ENCODE results near the gene OLFML2A.
A peak's percentile ranks its signal among the peaks of the same experiment; 100 is the strongest.

The OLFML2A gene

DNA sequence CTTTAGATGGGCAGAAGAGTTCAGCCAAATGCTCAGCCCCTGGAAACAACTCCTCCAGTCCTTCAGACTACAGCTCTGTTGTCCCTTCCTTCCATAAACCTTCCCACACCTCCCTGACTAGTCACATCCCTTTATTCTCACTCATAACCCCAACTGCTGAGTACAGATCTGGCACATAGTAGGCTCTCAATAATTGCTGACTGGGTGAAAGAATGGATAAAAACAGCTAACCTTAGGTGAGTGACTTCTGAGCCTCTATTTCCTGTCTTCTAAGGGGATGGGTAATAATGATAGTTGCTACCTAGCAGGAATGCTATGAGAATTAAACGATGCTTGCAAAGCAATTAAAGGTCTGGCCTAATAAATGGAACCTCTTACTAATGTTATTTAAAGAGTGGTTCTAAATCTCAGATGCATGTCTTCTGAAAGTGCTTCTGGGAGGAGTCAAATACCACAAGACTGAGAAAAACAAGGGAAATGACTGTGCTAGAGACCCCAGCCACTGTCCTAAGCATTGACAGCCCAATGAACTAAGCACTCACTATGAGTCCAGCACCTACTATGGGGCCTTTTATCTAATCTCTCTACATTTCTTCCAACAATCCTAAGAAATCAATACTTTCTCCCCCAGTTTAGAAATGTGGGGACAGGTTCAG is 3.3 kb upstream of the OLFML2A start:
- TF ChIP-seq, protein P1, sequence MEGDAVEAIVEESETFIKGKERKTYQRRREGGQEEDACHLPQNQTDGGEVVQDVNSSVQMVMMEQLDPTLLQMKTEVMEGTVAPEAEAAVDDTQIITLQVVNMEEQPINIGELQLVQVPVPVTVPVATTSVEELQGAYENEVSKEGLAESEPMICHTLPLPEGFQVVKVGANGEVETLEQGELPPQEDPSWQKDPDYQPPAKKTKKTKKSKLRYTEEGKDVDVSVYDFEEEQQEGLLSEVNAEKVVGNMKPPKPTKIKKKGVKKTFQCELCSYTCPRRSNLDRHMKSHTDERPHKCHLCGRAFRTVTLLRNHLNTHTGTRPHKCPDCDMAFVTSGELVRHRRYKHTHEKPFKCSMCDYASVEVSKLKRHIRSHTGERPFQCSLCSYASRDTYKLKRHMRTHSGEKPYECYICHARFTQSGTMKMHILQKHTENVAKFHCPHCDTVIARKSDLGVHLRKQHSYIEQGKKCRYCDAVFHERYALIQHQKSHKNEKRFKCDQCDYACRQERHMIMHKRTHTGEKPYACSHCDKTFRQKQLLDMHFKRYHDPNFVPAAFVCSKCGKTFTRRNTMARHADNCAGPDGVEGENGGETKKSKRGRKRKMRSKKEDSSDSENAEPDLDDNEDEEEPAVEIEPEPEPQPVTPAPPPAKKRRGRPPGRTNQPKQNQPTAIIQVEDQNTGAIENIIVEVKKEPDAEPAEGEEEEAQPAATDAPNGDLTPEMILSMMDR (IDR thresholded peaks at IDR 0.05; ENCODE audit: insufficient read depth, low read length, poor library complexity, severe bottlenecking), result no peak
- TF ChIP-seq EZH2phosphoT487 (conservative IDR thresholded peaks at IDR 0.05; ENCODE audit: low read length), result no peak
- Histone ChIP-seq H3K79me2 (ENCODE audit: insufficient read depth, low read length) (no peaks in the 10 kb centered on the region; the same call in 1 of the 2 replicates), H3K27me3 (ENCODE audit: low read length) (no peaks in the 10 kb centered on the region), H4K20me1 (ENCODE audit: low read depth, low read length) (0 out of 2 replicates have a peak, but pooled peaks cover 7% of the 10 kb centered on the region), H3K4me3 (ENCODE audit: insufficient read depth, low read length, poor library complexity, severe bottlenecking) (no peak overlapping the region), H3K9me3 (ENCODE audit: insufficient read depth, low read length) (no peaks in the 10 kb centered on the region), H2AFZ (ENCODE audit: low read depth, low read length, severe bottlenecking) (no peak overlapping the region), H3F3A (ENCODE audit: insufficient read depth) (peaks cover 2% of the 10 kb centered on the region; the same call in 1 of the 2 replicates), H3K27ac (ENCODE audit: low read depth, low read length) (no peak overlapping the region), H3K9me2 (replicated peaks; ENCODE audit: insufficient read depth, low read length) (no peaks in the 10 kb centered on the region), H3K9ac (ENCODE audit: low read length) (no peak overlapping the region), H3K36me3 (ENCODE audit: low read length) (no peaks in the 10 kb centered on the region), H3K4me2 (ENCODE audit: low read depth, low read length, poor library complexity, severe bottlenecking) (no peak overlapping the region)

DNA sequence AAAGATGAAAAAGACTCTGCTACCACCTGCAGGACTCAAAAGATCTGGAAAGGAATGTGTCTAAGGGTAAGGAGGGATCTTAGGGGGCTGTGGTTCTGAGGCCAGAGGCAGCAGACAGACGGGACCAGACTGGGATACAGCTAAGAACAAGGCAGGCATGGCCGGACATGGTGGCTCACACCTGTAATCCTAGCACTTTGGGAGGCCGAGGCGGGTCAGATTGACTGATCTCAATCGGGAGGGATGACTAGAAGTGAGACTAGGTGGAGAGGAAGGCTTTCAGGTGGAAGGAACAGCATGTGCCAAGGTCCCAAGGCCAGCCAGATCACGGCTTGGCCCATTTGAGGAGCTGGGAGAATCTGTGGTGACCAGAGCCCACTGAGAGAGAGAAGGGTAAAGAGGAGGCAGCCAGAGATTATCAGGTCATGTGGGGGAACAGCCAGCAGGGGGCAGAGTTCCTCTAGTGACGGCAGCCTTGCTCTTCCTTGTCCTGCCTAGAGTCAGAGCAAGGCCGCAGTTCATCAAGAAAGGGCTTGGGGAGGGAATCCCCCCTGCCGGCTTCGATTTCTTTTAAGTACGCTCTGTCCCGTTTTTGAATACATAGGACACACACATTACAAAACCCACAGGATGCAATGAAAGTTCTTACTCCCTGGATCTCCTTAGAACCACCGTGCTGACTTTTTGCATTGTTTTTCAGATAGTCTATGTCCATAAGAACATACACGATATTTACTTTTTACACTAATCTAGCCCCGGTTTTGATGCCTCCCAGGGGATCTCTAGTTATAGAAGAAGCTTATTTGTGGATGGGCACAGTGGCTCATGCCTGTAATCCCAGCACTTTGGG is 2.6 kb upstream of the OLFML2A start:
- no peak for TF ChIP-seq EZH2phosphoT487 (conservative IDR thresholded peaks at IDR 0.05; ENCODE audit: low read length)
- TF ChIP-seq, protein P1 (IDR thresholded peaks at IDR 0.05; ENCODE audit: insufficient read depth, low read length, poor library complexity, severe bottlenecking), result no peak
- no peak overlapping the region for H3K4me3 ChIP-seq (ENCODE audit: insufficient read depth, low read length, poor library complexity, severe bottlenecking)
- H3F3A ChIP-seq (ENCODE audit: insufficient read depth), result no peaks in the 10 kb centered on the region
- no peaks in the 10 kb centered on the region for H3K9me3 ChIP-seq (ENCODE audit: insufficient read depth, low read length)
- H3K9me2 ChIP-seq (replicated peaks; ENCODE audit: insufficient read depth, low read length), result no peaks in the 10 kb centered on the region
- no peaks in the 10 kb centered on the region for H3K36me3 ChIP-seq (ENCODE audit: low read length)
- H2AFZ ChIP-seq (ENCODE audit: low read depth, low read length, severe bottlenecking), result no peak overlapping the region
- no peaks in the 10 kb centered on the region for H3K27me3 ChIP-seq (ENCODE audit: low read length)
- H3K27ac ChIP-seq (ENCODE audit: low read depth, low read length), result no peak overlapping the region
- no peaks in the 10 kb centered on the region; the same call in 1 of the 2 replicates for H3K79me2 ChIP-seq (ENCODE audit: insufficient read depth, low read length)
- H3K4me2 ChIP-seq (ENCODE audit: low read depth, low read length, poor library complexity, severe bottlenecking), result no peak overlapping the region
- H3K9ac ChIP-seq (ENCODE audit: low read length), result no peak overlapping the region
- no peaks in the 10 kb centered on the region for H4K20me1 ChIP-seq (ENCODE audit: low read depth, low read length)

DNA sequence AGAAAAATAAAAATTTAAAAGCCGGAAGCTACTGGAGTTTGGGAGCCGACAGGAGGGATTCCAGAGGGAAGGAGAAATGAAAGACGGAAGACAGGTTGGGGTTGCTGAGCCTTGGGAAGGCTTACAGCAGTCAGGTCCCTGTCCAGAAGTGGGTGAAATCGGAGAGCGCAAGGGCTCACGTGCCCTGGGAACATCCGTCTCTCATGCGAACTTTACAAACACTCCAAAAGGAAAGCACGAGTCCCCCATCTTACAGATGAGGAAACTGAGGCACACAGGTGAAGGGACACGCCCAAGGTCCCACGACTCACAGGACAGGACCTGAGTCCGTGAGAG is 347 bp upstream of the OLFML2A start:
- Histone ChIP-seq H3K9me3 (ENCODE audit: insufficient read depth, low read length) (no peaks in the 10 kb centered on the region), H3K9ac (ENCODE audit: low read length) (peak overlapping the region; percentile 48), H4K20me1 (ENCODE audit: low read depth, low read length) (no peaks in the 10 kb centered on the region), H3K79me2 (ENCODE audit: insufficient read depth, low read length) (no peaks in the 10 kb centered on the region), H3K4me3 (ENCODE audit: insufficient read depth, low read length, poor library complexity, severe bottlenecking) (peak overlapping the region; percentile 50), H3K36me3 (ENCODE audit: low read length) (no peaks in the 10 kb centered on the region), H3K9me2 (replicated peaks; ENCODE audit: insufficient read depth, low read length) (no peaks in the 10 kb centered on the region), H2AFZ (ENCODE audit: low read depth, low read length, severe bottlenecking) (no peak overlapping the region), H3F3A (ENCODE audit: insufficient read depth) (no peaks in the 10 kb centered on the region), H3K27ac (ENCODE audit: low read depth, low read length) (no peak overlapping the region), H3K27me3 (ENCODE audit: low read length) (no peaks in the 10 kb centered on the region), H3K4me2 (ENCODE audit: low read depth, low read length, poor library complexity, severe bottlenecking) (peak overlapping the region; percentile 70)
- TF ChIP-seq, protein P1 (IDR thresholded peaks at IDR 0.05; ENCODE audit: insufficient read depth, low read length, poor library complexity, severe bottlenecking), result no peak
- no peak for TF ChIP-seq EZH2phosphoT487 (conservative IDR thresholded peaks at IDR 0.05; ENCODE audit: low read length)
